Measurements from ENCODE around the gene ZDBF2. TPM values are rescaled to one million over a fixed set of nuclear protein-coding genes. Genes with fewer than 3 reads are reported as not detected.
"Not testable (repeated sequence)": the region's sequence is repeated elsewhere in the genome, so short reads cannot be mapped to it uniquely, and the experiment has no call there.

Gene ZDBF2
- total RNA-seq = 35.7 TPM

- DNase-seq = peak; percentile 3
Measured at GRCh38 chr2:206274434-206275311, at the start of gene ZDBF2. TSS of gene ZDBF2 (plus strand) at chr2:206274663. CDS start at chr2:206281850, 7,187 bp downstream.

GRCh38 chr2:206225435-206226232, 48.8 kb upstream of the ZDBF2 start:
- DNase-seq = no peak

GRCh38 chr2:206228636-206229035, 45.8 kb upstream of the ZDBF2 start:
- not testable (repeated sequence) for DNase-seq

- DNase-seq = no peak
Measured at GRCh38 chr2:206229642-206230041, 44.8 kb upstream of the ZDBF2 start.

GRCh38 chr2:206230060-206230762, 44.3 kb upstream of the ZDBF2 start:
- DNase-seq = no peak

GRCh38 chr2:206231669-206232286, 42.7 kb upstream of the ZDBF2 start:
- DNase-seq = no peak

GRCh38 chr2:206232287-206233035, 42.0 kb upstream of the ZDBF2 start:
- no peak for DNase-seq

- DNase-seq = no peak
Measured at GRCh38 chr2:206239157-206239556, 35.3 kb upstream of the ZDBF2 start.

- DNase-seq = no peak
Measured at GRCh38 chr2:206240327-206240726, 34.1 kb upstream of the ZDBF2 start.

GRCh38 chr2:206241736-206242135, 32.7 kb upstream of the ZDBF2 start:
- no peak for DNase-seq

- no peak for DNase-seq
Measured at GRCh38 chr2:206245265-206245672, 29.2 kb upstream of the ZDBF2 start.

- no peak for DNase-seq
Measured at GRCh38 chr2:206250041-206250897, 24.2 kb upstream of the ZDBF2 start.

GRCh38 chr2:206253125-206253776, 21.2 kb upstream of the ZDBF2 start:
- DNase-seq = no peak

GRCh38 chr2:206253777-206254166, 20.7 kb upstream of the ZDBF2 start:
- no peak for DNase-seq

GRCh38 chr2:206255003-206255402, 19.5 kb upstream of the ZDBF2 start:
- no peak for DNase-seq

- DNase-seq = no peak
Measured at GRCh38 chr2:206256706-206257205, 17.7 kb upstream of the ZDBF2 start.

GRCh38 chr2:206257350-206257749, 17.1 kb upstream of the ZDBF2 start:
- no peak for DNase-seq

GRCh38 chr2:206257861-206258260, 16.6 kb upstream of the ZDBF2 start:
- DNase-seq = no peak

GRCh38 chr2:206258615-206259014, 15.8 kb upstream of the ZDBF2 start:
- not testable (repeated sequence) for DNase-seq
